OCI-LY7 (cell line): ENCODE measurements around the gene ARL11. TPM values are rescaled to one million over a fixed set of nuclear protein-coding genes. Genes with fewer than 3 reads are reported as not detected.

Experiments used
- BruUV-seq: library from RNA; stranded (reverse); fragments of 400-500 nt; replicated peaks from 2 replicates; lab custom pipeline; 2021; lab: Mats Ljungman, UMichigan
- CTCF ChIA-PET: fragments of 300-600 bp; sonication (Branson Sonifier 250); formaldehyde crosslinking; loops from one replicate; lab custom pipeline; 2022; ENCODE audit warnings: antibody characterized with exemption; ENCODE audit not compliant: unreplicated experiment; lab: Charles Lee
- POLR2A ChIA-PET: fragments of 300-600 bp; sonication (Branson Sonifier 250); formaldehyde crosslinking; loops from one replicate; lab custom pipeline; 2022; ENCODE audit warnings: antibody characterized with exemption; lab: Charles Lee
- DNase-seq: peaks from one replicate; pipeline ENCODE4 v3.0.0-alpha.2; 2015; ENCODE audit warnings: low spot score
- H2AFZ ChIP-seq: fragments of 200-600 bp; sonication (generic), shearing (Covaris generic); 2 replicates; pipeline ENCODE4 v1.6.1; 2014; ENCODE audit warnings: mild to moderate bottlenecking, antibody characterized with exemption, low read length, moderate library complexity
- H3K27ac ChIP-seq: fragments of 200-600 bp; sonication (generic); 2 replicates; pipeline ENCODE4 v1.5.1; 2014; ENCODE audit warnings: mixed run types, low read depth, mild to moderate bottlenecking, moderate library complexity, low read length, inconsistent platforms; ENCODE audit not compliant: poor library complexity, severe bottlenecking
- H3K36me3 ChIP-seq: fragments of 200-600 bp; sonication (generic); 2 replicates; pipeline ENCODE4 v1.6.1; 2014; ENCODE audit warnings: mild to moderate bottlenecking, antibody characterized with exemption, low read length, moderate library complexity, mixed read lengths; ENCODE audit not compliant: insufficient read depth
- H3K4me1 ChIP-seq: fragments of 200-600 bp; sonication (generic); 2 replicates; pipeline ENCODE4 v1.5.1; 2014; ENCODE audit warnings: mild to moderate bottlenecking, low read length; ENCODE audit not compliant: insufficient read depth, poor library complexity, severe bottlenecking
- H3K4me2 ChIP-seq: fragments of 200-600 bp; sonication (generic); 2 replicates; pipeline ENCODE4 v1.6.1; 2014; ENCODE audit warnings: mild to moderate bottlenecking, low read length
- H3K4me3 ChIP-seq: fragments of 200-600 bp; sonication (generic); 2 replicates; pipeline ENCODE4 v1.5.1; 2014; ENCODE audit warnings: mild to moderate bottlenecking, low read depth, low read length; ENCODE audit not compliant: poor library complexity, severe bottlenecking
- H3K79me2 ChIP-seq: fragments of 200-600 bp; sonication (generic); 2 replicates; pipeline ENCODE4 v1.6.1; 2016; ENCODE audit warnings: low read depth, mild to moderate bottlenecking, low read length, moderate library complexity, mixed read lengths; ENCODE audit not compliant: insufficient read depth
- H3K9me2 ChIP-seq: fragments of 200-600 bp; sonication (generic); 2 replicates; pipeline ENCODE4 v1.6.1; 2016; ENCODE audit warnings: mild to moderate bottlenecking, low read length, mixed read lengths; ENCODE audit not compliant: insufficient read depth
- H3K9me3 ChIP-seq: fragments of 200-600 bp; sonication (generic); 2 replicates; pipeline ENCODE4 v1.6.1; 2014; ENCODE audit warnings: mild to moderate bottlenecking, mixed run types, low read length, mixed read lengths
- H4K20me1 ChIP-seq: fragments of 200-600 bp; sonication (generic); 2 replicates; pipeline ENCODE4 v1.6.1; 2014; ENCODE audit warnings: mild to moderate bottlenecking, antibody characterized with exemption, low read length, moderate library complexity, mixed read lengths; ENCODE audit not compliant: insufficient read depth
- EZH2phosphoT487 ChIP-seq: fragments of 200-600 bp; sonication (generic); IDR thresholded peaks from 2 replicates; pipeline ENCODE4 v1.6.1; 2018; ENCODE audit warnings: low read depth, borderline replicate concordance, mild to moderate bottlenecking, mixed run types, antibody characterized with exemption, low read length, moderate library complexity, mixed read lengths
- intact Hi-C: fragments of 100-400 bp; cut with micrococcal nuclease; formaldehyde crosslinking; loops from one replicate; pipeline ENCODE4 v1.10.0; 2022; ENCODE audit not compliant: unreplicated experiment
- total RNA-seq, 2 experiments: library from RNA; depleted of rRNA in 1 of 2; stranded (reverse); fragments of >200 nt in 1 of 2; shearing (Covaris generic) in 1 of 2; gene quantifications; 2 replicates each; pipeline ENCODE4 v1.2.3, GENCODE V29; 2014 to 2022
- TF ChIP-seq, protein P1 (sequence below): fragments of 200-600 bp; sonication (generic); conservative IDR thresholded peaks from 2 replicates; pipeline ENCODE4 v1.5.1; 2014; ENCODE audit warnings: mild to moderate bottlenecking, antibody characterized with exemption, low read length, moderate library complexity, mixed read lengths

Gene ARL11
- total RNA-seq, 2 experiments from 2014 or later: 8.3 to 20.5 TPM

DNA sequence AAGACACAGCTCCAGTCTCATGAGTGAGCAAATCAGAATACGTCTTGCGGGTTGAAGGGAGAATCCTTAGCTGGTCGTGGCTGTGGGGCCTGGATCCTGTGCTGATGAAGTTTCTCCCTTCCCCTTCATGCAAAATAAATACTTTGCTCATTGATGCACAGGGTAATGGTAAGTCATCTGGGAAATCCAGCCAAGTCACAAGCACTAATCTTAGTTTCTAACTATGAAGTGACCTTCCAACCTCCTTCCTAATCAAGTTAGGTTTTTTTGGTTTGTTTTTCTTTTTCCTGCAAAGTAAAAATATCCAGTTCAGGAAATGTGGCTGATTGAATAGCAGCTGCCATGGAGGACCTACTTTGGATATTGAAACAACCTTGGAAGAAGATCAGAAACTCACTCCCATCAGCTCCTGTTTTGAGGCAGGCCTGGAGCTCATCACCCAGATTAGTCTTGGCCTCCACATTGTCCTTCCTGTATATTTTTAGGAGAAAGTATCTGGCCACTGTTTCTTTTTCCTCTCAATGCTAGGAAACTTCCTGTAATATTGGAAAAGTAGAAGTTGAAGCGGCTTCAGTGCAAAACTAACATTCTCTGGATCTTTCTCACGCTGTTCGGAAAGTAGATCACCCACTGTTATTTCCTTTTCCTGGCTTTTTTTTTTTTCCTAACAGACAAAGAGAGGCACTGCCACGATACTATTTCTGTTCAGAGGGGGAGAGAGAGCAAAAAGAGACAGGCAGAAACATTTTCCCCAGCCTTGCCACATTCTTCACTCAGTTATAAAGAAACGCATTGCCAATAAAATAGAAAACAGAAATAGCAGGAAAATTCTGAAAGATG is 12.3 kb upstream of the ARL11 start:
- Histone ChIP-seq H3K9me3 (no peaks in the 10 kb centered on the region), H3K79me2 (no peaks in the 10 kb centered on the region)
- POLR2A ChIA-PET: interaction anchor here (0.6 to 1.8 kb wide), 8 partner anchors 8 to 287 kb away, joined by 3 to 6 read pairs (median 4); partner anchors contain the start of gene ARL11

DNA sequence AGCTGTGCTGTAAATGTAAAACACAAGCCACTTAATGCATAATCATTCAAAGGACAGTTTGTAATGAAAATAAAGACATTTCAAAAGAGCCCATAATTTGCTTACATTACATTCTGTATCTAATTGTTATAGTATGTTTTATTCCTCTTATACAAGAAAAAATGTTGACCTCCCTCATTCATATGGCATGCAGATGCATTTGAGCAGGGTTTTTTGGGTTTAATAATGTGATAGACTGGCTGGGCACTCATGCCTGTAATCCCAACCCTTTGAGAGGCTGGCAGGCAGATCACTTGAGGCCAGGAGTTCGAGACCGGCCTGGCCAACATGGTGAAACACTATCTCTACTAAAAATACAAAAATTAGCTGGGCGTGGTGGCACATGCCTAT is 11.6 kb upstream of the ARL11 start:
- intact Hi-C loops: no loop called here
- Histone ChIP-seq H2AFZ (no peak overlapping the region), H3K4me2 (no peak overlapping the region), H3K4me1 (peaks cover 18% of the 10 kb centered on the region), H3K79me2 (no peaks in the 10 kb centered on the region), H3K4me3 (no peak overlapping the region), H3K36me3 (no peaks in the 10 kb centered on the region), H3K27ac (no peak overlapping the region), H3K9me3 (no peaks in the 10 kb centered on the region), H3K9me2 (no peaks in the 10 kb centered on the region), H4K20me1 (no peaks in the 10 kb centered on the region)
- BruUV-seq: no TSS peak
- ChIA-PET POLR2A (interaction anchor here (0.6 to 1.8 kb wide), 5 partner anchors 7 to 123 kb away, joined by 3 to 6 read pairs (median 4); partner anchors contain the start of gene ARL11), CTCF (no interaction called here)
- TF ChIP-seq, protein P1, sequence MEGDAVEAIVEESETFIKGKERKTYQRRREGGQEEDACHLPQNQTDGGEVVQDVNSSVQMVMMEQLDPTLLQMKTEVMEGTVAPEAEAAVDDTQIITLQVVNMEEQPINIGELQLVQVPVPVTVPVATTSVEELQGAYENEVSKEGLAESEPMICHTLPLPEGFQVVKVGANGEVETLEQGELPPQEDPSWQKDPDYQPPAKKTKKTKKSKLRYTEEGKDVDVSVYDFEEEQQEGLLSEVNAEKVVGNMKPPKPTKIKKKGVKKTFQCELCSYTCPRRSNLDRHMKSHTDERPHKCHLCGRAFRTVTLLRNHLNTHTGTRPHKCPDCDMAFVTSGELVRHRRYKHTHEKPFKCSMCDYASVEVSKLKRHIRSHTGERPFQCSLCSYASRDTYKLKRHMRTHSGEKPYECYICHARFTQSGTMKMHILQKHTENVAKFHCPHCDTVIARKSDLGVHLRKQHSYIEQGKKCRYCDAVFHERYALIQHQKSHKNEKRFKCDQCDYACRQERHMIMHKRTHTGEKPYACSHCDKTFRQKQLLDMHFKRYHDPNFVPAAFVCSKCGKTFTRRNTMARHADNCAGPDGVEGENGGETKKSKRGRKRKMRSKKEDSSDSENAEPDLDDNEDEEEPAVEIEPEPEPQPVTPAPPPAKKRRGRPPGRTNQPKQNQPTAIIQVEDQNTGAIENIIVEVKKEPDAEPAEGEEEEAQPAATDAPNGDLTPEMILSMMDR: no peak
- no peak for TF ChIP-seq EZH2phosphoT487
- no peak for DNase-seq

More for the DNA sequence above, 12.3 kb upstream of the ARL11 start:
- H4K20me1 ChIP-seq: no peaks in the 10 kb centered on the region
- H3K4me1 ChIP-seq: peaks cover 18% of the 10 kb centered on the region
- intact Hi-C loops: no loop called here
- no peak for DNase-seq
- no peak overlapping the region for H3K27ac ChIP-seq
- H3K36me3 ChIP-seq: no peaks in the 10 kb centered on the region
- TF ChIP-seq, protein P1: no peak
- no peak for TF ChIP-seq EZH2phosphoT487
- CTCF ChIA-PET: no interaction called here
- no peak overlapping the region for H3K4me3 ChIP-seq
- H3K9me2 ChIP-seq: no peaks in the 10 kb centered on the region
- no TSS peak for BruUV-seq
- H2AFZ ChIP-seq: no peak overlapping the region
- H3K4me2 ChIP-seq: no peak overlapping the region
